HCT116 (cell line): ENCODE measurements around the gene RALB.

Experiments used
- CEBPB ChIP-seq: IDR thresholded peaks from 2 replicates; pipeline ENCODE4 v1.6.1; 2012; ENCODE audit warnings: low read depth
- CTCF ChIP-seq, 3 experiments: fragments of 200-600 bp in 1 of 3; sonication (generic) in 1 of 3; IDR thresholded peaks in 2 of 3; conservative IDR thresholded peaks in 1 of 3; 2 replicates each; pipeline ENCODE4 v1.5.1; 2012 to 2017; ENCODE audit warnings: low read depth in 2 of 3, low read length in 2 of 3, antibody characterized with exemption in 1 of 3, borderline replicate concordance in 1 of 3, control low read depth in 1 of 3, mild to moderate bottlenecking in 1 of 3, mixed read lengths in 1 of 3, mixed run types in 1 of 3, moderate library complexity in 1 of 3; ENCODE audit not compliant: insufficient read depth in 1 of 3
- EZH2 ChIP-seq: fragments of 200-600 bp; sonication (generic); IDR thresholded peaks from 2 replicates; pipeline ENCODE4 v1.6.1; 2017; ENCODE audit warnings: antibody characterized with exemption, mixed run types
- EZH2phosphoT487 ChIP-seq: fragments of 200-600 bp; IDR thresholded peaks from 2 replicates; pipeline ENCODE4 v1.6.1; 2018; ENCODE audit warnings: antibody characterized with exemption, borderline replicate concordance
- FOSL1 ChIP-seq: IDR thresholded peaks from 2 replicates; pipeline ENCODE4 v1.6.1; 2012; ENCODE audit warnings: low read depth
- JUND ChIP-seq: IDR thresholded peaks from 2 replicates; pipeline ENCODE4 v1.6.1; 2012
- POLR2A ChIP-seq: IDR thresholded peaks from 2 replicates; pipeline ENCODE4 v1.7.0; 2011; ENCODE audit warnings: borderline replicate concordance; ENCODE audit not compliant: insufficient read depth, insufficient read length; ENCODE audit errors: extremely low read depth
- POLR2AphosphoS5 ChIP-seq: IDR thresholded peaks from 2 replicates; pipeline ENCODE4 v1.6.1; 2011; ENCODE audit warnings: mild to moderate bottlenecking, low read depth, low read length, moderate library complexity
- RAD21 ChIP-seq: IDR thresholded peaks from 2 replicates; pipeline ENCODE4 v1.6.1; 2012; ENCODE audit warnings: low read depth, mild to moderate bottlenecking
- REST ChIP-seq: IDR thresholded peaks from 2 replicates; pipeline ENCODE4 v1.6.1; 2012; ENCODE audit warnings: low read depth
- SP1 ChIP-seq: IDR thresholded peaks from 2 replicates; pipeline ENCODE4 v1.6.1; 2012; ENCODE audit warnings: low read depth
- SRF ChIP-seq: IDR thresholded peaks from 2 replicates; pipeline ENCODE4 v1.6.1; 2012; ENCODE audit warnings: low read depth
- YY1 ChIP-seq: IDR thresholded peaks from 2 replicates; pipeline ENCODE4 v1.6.1; 2011; ENCODE audit warnings: low read length, low read depth, moderate library complexity, mild to moderate bottlenecking; ENCODE audit not compliant: insufficient replicate concordance; ENCODE audit errors: extremely low read depth
- ZNF274 ChIP-seq: fragments of 200-500 bp; sonication (Bioruptor generic); IDR thresholded peaks from 2 replicates; pipeline ENCODE4 v1.6.1; 2014; ENCODE audit warnings: mild to moderate bottlenecking, low read depth, low read length, inconsistent platforms

GRCh38 chr2:120343100-120343432 lies 90.4 kb downstream of the RALB start:
- TF ChIP-seq ZNF274 (no peak), CTCF (IDR thresholded peaks at IDR 0.05 in 2 of 3, conservative IDR thresholded peaks at IDR 0.05 in 1 of 3; ENCODE audit: borderline replicate concordance in 1 of 3, insufficient read depth in 1 of 3, low read depth in 2 of 3, low read length in 2 of 3) (no peak), POLR2AphosphoS5 (no peak), JUND (no peak), SRF (no peak), POLR2A (no peak), SP1 (no peak), EZH2 (no peak), CEBPB (no peak), FOSL1 (no peak), REST (no peak), RAD21 (no peak), EZH2phosphoT487 (no peak), YY1 (no peak)
